Measurements from ENCODE around the gene KATNB1. TPM values are rescaled to one million over a fixed set of nuclear protein-coding genes. Genes with fewer than 3 reads are reported as not detected.

The KATNB1 gene, protein sequence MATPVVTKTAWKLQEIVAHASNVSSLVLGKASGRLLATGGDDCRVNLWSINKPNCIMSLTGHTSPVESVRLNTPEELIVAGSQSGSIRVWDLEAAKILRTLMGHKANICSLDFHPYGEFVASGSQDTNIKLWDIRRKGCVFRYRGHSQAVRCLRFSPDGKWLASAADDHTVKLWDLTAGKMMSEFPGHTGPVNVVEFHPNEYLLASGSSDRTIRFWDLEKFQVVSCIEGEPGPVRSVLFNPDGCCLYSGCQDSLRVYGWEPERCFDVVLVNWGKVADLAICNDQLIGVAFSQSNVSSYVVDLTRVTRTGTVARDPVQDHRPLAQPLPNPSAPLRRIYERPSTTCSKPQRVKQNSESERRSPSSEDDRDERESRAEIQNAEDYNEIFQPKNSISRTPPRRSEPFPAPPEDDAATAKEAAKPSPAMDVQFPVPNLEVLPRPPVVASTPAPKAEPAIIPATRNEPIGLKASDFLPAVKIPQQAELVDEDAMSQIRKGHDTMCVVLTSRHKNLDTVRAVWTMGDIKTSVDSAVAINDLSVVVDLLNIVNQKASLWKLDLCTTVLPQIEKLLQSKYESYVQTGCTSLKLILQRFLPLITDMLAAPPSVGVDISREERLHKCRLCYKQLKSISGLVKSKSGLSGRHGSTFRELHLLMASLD
- total RNA-seq: 10 to 100 TPM in 1 of 2 donors, 1 to 10 TPM in 1; 9.0 to 16.2 TPM

DNA sequence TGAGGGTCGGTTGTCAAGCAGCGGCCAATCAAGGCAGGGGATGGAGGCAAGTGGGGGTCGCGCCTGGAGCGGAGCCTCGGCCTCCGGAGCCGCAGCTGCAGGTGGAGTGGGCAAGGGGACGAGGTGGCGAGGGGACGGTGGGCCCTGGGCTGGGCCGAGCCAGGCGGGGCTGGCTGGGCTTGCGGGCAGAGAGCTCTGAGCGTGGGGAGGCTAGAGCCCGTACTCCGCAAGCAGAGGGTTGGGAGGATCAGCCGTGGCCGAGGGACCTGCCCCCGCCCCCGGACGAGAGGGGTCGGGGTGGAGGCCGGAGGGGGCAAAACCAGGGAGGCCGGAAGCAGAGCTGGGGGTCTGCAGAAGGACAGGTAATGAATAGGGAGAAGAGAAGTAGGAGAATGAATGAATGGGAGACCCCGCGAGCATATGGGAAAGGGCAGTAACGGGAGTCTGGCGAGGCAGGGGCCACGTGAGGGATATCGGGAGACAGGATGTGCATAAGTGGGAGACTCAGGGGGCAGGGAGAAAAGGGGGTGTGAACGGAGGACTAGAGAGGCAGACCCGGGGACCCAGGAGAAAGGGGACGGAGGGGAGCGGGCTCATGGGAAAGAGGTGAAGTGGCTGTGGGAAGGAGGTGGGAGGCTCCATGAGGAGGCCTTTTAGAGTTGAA, at the start of gene KATNB1:
Gene KATNB1 (plus strand): TSS at position 16 of the 664 bp plus-strand sequence. CDS start 1,474 bp downstream, outside the sequence.
- Histone ChIP-seq H3K4me3 (peak within 1 kb of the TSS; percentile 81), H3K4me1 (ENCODE audit: control insufficient read depth in 1 of 2, low read depth in 2 of 2) (peaks cover 7 to 23% of the 10 kb centered on the region in 2 donors), H3K9me3 (no peaks in the 10 kb centered on the region), H3K27me3 (replicated peaks; ENCODE audit: insufficient read depth) (no peaks in the 10 kb centered on the region), H3K36me3 (no peaks in the 10 kb centered on the region), H3K27ac (peak within 1 kb of the TSS; percentile 82 to 92)
- no peak for ATAC-seq (ENCODE audit: insufficient number of reproducible peaks, low FRiP score, low read depth)
- TF ChIP-seq, protein P1, sequence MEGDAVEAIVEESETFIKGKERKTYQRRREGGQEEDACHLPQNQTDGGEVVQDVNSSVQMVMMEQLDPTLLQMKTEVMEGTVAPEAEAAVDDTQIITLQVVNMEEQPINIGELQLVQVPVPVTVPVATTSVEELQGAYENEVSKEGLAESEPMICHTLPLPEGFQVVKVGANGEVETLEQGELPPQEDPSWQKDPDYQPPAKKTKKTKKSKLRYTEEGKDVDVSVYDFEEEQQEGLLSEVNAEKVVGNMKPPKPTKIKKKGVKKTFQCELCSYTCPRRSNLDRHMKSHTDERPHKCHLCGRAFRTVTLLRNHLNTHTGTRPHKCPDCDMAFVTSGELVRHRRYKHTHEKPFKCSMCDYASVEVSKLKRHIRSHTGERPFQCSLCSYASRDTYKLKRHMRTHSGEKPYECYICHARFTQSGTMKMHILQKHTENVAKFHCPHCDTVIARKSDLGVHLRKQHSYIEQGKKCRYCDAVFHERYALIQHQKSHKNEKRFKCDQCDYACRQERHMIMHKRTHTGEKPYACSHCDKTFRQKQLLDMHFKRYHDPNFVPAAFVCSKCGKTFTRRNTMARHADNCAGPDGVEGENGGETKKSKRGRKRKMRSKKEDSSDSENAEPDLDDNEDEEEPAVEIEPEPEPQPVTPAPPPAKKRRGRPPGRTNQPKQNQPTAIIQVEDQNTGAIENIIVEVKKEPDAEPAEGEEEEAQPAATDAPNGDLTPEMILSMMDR (IDR thresholded peaks at IDR 0.05): no peak
- no peak for DNase-seq (ENCODE audit: low spot score)

DNA sequence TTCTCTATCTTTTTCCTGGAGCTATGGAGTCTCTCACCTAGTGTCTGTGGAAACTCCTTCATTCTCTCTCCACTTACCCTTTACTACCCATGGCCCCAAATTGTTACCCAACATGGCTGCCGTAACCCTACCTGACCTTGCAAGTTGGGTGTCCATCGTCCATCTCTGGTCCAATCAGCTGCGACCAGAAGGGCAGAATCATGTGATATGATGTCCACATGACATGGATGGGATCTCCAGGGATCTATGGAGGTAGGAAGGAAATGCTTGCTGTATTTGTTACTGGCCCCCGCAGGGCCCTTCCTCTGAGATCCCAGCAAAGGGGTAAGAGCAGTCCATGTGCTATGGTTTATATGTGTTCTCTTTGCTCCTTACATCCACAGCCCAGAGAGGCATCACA, 49.0 kb upstream of the KATNB1 start:
- DNase-seq (ENCODE audit: low spot score) (no peak), ATAC-seq (ENCODE audit: insufficient number of reproducible peaks, low FRiP score, low read depth) (no peak)
- Histone ChIP-seq H3K36me3 (no peaks in the 10 kb centered on the region), H3K4me3 (no peak overlapping the region), H3K27me3 (replicated peaks; ENCODE audit: insufficient read depth) (no peaks in the 10 kb centered on the region), H3K4me1 (ENCODE audit: control insufficient read depth in 1 of 2, low read depth in 2 of 2) (no peaks in the 10 kb centered on the region), H3K27ac (no peak overlapping the region), H3K9me3 (no peaks in the 10 kb centered on the region)
- TF ChIP-seq, protein P1 (IDR thresholded peaks at IDR 0.05): no peak

DNA sequence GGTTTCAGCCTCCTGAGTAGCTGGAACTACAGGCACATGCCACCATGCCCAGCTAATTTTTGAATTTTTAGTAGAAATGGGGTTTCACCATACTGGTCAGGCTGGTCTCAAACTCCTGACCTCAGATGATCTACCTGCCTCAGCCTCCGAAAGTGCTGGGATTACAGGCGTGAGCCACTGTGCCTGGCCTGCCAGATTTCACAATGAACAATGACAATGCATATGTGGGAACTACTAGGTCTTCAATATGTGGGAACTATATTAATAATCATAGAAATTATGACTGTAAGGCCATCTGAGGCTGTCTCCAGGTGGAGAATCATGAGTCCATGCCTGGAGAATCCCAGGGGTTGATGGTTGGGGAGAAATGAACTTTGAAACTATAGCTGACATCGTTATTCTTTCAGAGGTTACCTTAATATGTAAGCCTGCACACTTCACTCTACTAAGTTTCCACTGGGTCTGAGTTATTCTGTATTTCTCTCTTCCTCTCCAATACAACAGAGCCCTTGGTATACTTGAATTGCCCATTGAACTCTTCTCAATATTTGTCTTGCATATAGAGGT, 48.1 kb upstream of the KATNB1 start:
- no peaks in the 10 kb centered on the region for H3K27me3 ChIP-seq (replicated peaks; ENCODE audit: insufficient read depth)
- H3K4me3 ChIP-seq: no peak overlapping the region
- ATAC-seq (ENCODE audit: insufficient number of reproducible peaks, low FRiP score, low read depth) (no peak), DNase-seq (ENCODE audit: low spot score) (no peak)
- no peak overlapping the region for H3K27ac ChIP-seq
- H3K9me3 ChIP-seq: no peaks in the 10 kb centered on the region
- H3K36me3 ChIP-seq: no peaks in the 10 kb centered on the region
- TF ChIP-seq, protein P1 (IDR thresholded peaks at IDR 0.05): no peak
- H3K4me1 ChIP-seq (ENCODE audit: control insufficient read depth in 1 of 2, low read depth in 2 of 2): no peaks in the 10 kb centered on the region

DNA sequence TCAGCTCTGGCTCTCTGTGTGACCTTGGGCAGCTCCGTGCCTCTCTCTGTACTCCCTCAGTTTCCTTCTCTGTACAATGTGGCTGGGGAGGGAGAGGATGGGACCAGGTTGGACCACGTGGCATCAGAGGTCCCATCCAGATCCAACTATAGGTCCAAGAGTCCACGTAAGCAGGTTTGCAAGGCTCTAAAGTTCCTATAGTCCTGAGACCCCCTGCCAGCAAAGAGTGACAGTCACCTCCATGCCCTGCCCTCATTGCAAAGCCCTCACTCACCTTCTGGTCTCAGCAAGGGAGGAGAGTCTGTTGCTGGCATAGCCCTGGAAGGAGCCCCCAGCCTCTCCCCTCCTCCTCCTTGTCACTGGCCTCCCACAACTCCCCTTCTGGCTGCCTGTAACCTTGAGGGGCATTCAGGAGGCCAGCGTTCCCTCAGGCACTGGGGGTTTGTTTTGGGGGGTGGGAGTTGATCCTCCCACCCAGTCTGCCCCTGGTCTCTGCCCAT, 47.0 kb upstream of the KATNB1 start:
- no peak for DNase-seq (ENCODE audit: low spot score)
- no peaks in the 10 kb centered on the region for H3K9me3 ChIP-seq
- ATAC-seq (ENCODE audit: insufficient number of reproducible peaks, low FRiP score, low read depth): no peak

More for the DNA sequence above, 47.0 kb upstream of the KATNB1 start:
- Histone ChIP-seq H3K27ac (no peak overlapping the region), H3K4me3 (no peak overlapping the region), H3K4me1 (ENCODE audit: control insufficient read depth in 1 of 2, low read depth in 2 of 2) (no peaks in the 10 kb centered on the region), H3K27me3 (replicated peaks; ENCODE audit: insufficient read depth) (no peaks in the 10 kb centered on the region), H3K36me3 (no peaks in the 10 kb centered on the region)
- TF ChIP-seq, protein P1 (IDR thresholded peaks at IDR 0.05): no peak
